ENCODE measurements around the gene AKR1C1.
A peak's percentile ranks its signal among the peaks of the same experiment; 100 is the strongest.

AKR1C1 gene

GRCh38 chr10:4944841-4945240 is 18.4 kb upstream of the AKR1C1 start:
- Histone ChIP-seq H3K4me1 (ENCODE audit: control insufficient read depth, insufficient read depth, low read depth, low read length) (peaks cover 2% of the 10 kb centered on the region), H2BK12ac (ENCODE audit: low read length in 2 of 2) (peak overlapping the region in 1 of 2 experiments; percentile 76), H3K14ac (ENCODE audit: low read length in 2 of 2) (no peak overlapping the region), H3K36me3 (ENCODE audit: control insufficient read depth in 1 of 2, insufficient read depth in 2 of 2, low read depth in 1 of 2, low read length in 2 of 2) (peaks cover 0 to 1% of the 10 kb centered on the region in 2 experiments), H3K4me2 (ENCODE audit: low read length, poor library complexity, severe bottlenecking) (no peak overlapping the region), H3K27ac (ENCODE audit: low read length, poor library complexity, severe bottlenecking) (no peak overlapping the region), H3K9me3 (ENCODE audit: control insufficient read depth, low read length) (no peaks in the 10 kb centered on the region), H2BK120ac (ENCODE audit: low read depth, low read length) (no peak overlapping the region), H2AFZ (ENCODE audit: low read depth, low read length) (no peak overlapping the region), H3K23ac (ENCODE audit: low read length in 2 of 2) (no peak overlapping the region), H2AK5ac (ENCODE audit: low read length, severe bottlenecking) (peak overlapping the region; percentile 97), H3K18ac (ENCODE audit: low read depth in 1 of 2, low read length in 2 of 2) (no peak overlapping the region), H3K27me3 (ENCODE audit: control insufficient read depth in 1 of 2, insufficient read depth in 1 of 2, low read length in 2 of 2) (no peaks in the 10 kb centered on the region), H3K4me3 (ENCODE audit: insufficient read depth in 1 of 2, low read depth in 1 of 2, low read length in 2 of 2) (peak overlapping the region in 1 of 2 experiments; percentile 61), H2BK15ac (ENCODE audit: low read depth, poor library complexity, severe bottlenecking) (no peak overlapping the region), H3K4ac (ENCODE audit: low read depth in 1 of 2, low read length in 2 of 2) (no peak overlapping the region), H4K91ac (ENCODE audit: low read length) (no peak overlapping the region), H4K8ac (ENCODE audit: low read length) (no peak overlapping the region), H2BK5ac (ENCODE audit: low read depth, low read length, poor library complexity, severe bottlenecking) (no peak overlapping the region), H3K79me1 (replicated peaks; ENCODE audit: low read length, poor library complexity, severe bottlenecking) (no peaks in the 10 kb centered on the region), H3K9ac (ENCODE audit: low read length) (peak overlapping the region; percentile 87)
- no peak for DNase-seq
- 100% methylated on average over 1 of the region's 1 CpG for WGBS

- no peaks in the 10 kb centered on the region for H3K27me3 ChIP-seq (ENCODE audit: control insufficient read depth in 1 of 2, insufficient read depth in 1 of 2, low read length in 2 of 2)
- H2BK15ac ChIP-seq (ENCODE audit: low read depth, poor library complexity, severe bottlenecking): peak overlapping the region; percentile 23
- peak overlapping the region; percentile 87 for H3K9ac ChIP-seq (ENCODE audit: low read length)
- DNase-seq: no peak
- no peaks in the 10 kb centered on the region for H3K79me1 ChIP-seq (replicated peaks; ENCODE audit: low read length, poor library complexity, severe bottlenecking)
- H3K4me2 ChIP-seq (ENCODE audit: low read length, poor library complexity, severe bottlenecking): no peak overlapping the region
- peak overlapping the region in 1 of 2 experiments; percentile 61 for H3K4me3 ChIP-seq (ENCODE audit: insufficient read depth in 1 of 2, low read depth in 1 of 2, low read length in 2 of 2)
- H3K4ac ChIP-seq (ENCODE audit: low read depth in 1 of 2, low read length in 2 of 2): no peak overlapping the region
- H4K8ac ChIP-seq (ENCODE audit: low read length): no peak overlapping the region
- peak overlapping the region; percentile 2 for H2BK120ac ChIP-seq (ENCODE audit: low read depth, low read length)
- no peak overlapping the region for H2BK5ac ChIP-seq (ENCODE audit: low read depth, low read length, poor library complexity, severe bottlenecking)
- H3K27ac ChIP-seq (ENCODE audit: low read length, poor library complexity, severe bottlenecking): no peak overlapping the region
- H3K23ac ChIP-seq (ENCODE audit: low read length in 2 of 2): no peak overlapping the region
- H3K14ac ChIP-seq (ENCODE audit: low read length in 2 of 2): no peak overlapping the region
- 100% methylated on average over 2 of the region's 2 CpGs for WGBS
- no peak overlapping the region for H2AFZ ChIP-seq (ENCODE audit: low read depth, low read length)
- peak overlapping the region; percentile 11 to 40 for H3K18ac ChIP-seq (ENCODE audit: low read depth in 1 of 2, low read length in 2 of 2)
- H4K91ac ChIP-seq (ENCODE audit: low read length): peak overlapping the region; percentile 9
- H3K36me3 ChIP-seq (ENCODE audit: control insufficient read depth in 1 of 2, insufficient read depth in 2 of 2, low read depth in 1 of 2, low read length in 2 of 2): peaks cover 0 to 13% of the 10 kb centered on the region in 2 experiments
- peaks cover 2% of the 10 kb centered on the region for H3K4me1 ChIP-seq (ENCODE audit: control insufficient read depth, insufficient read depth, low read depth, low read length)
- peak overlapping the region; percentile 12 to 20 for H2BK12ac ChIP-seq (ENCODE audit: low read length in 2 of 2)
- no peaks in the 10 kb centered on the region for H3K9me3 ChIP-seq (ENCODE audit: control insufficient read depth, low read length)
- peak overlapping the region; percentile 85 for H2AK5ac ChIP-seq (ENCODE audit: low read length, severe bottlenecking)
These were observed 17.2 kb upstream of the AKR1C1 start for GRCh38 chr10:4945766-4946717.

GRCh38 chr10:4947039-4947634 is 16.1 kb upstream of the AKR1C1 start:
- no peak overlapping the region for H2AFZ ChIP-seq (ENCODE audit: low read depth, low read length)
- no peak overlapping the region for H2BK12ac ChIP-seq (ENCODE audit: low read length in 2 of 2)
- H3K4me3 ChIP-seq (ENCODE audit: insufficient read depth in 1 of 2, low read depth in 1 of 2, low read length in 2 of 2): peak overlapping the region in 1 of 2 experiments; percentile 61
- H2AK5ac ChIP-seq (ENCODE audit: low read length, severe bottlenecking): no peak overlapping the region
- H3K23ac ChIP-seq (ENCODE audit: low read length in 2 of 2): no peak overlapping the region
- no peak overlapping the region for H3K4me2 ChIP-seq (ENCODE audit: low read length, poor library complexity, severe bottlenecking)
- H3K4me1 ChIP-seq (ENCODE audit: control insufficient read depth, insufficient read depth, low read depth, low read length): peaks cover 2% of the 10 kb centered on the region
- peak overlapping the region; percentile 76 for H3K27ac ChIP-seq (ENCODE audit: low read length, poor library complexity, severe bottlenecking)
- no peak overlapping the region for H4K91ac ChIP-seq (ENCODE audit: low read length)
- no peak overlapping the region for H2BK120ac ChIP-seq (ENCODE audit: low read depth, low read length)
- H3K14ac ChIP-seq (ENCODE audit: low read length in 2 of 2): no peak overlapping the region
- no peak overlapping the region for H3K4ac ChIP-seq (ENCODE audit: low read depth in 1 of 2, low read length in 2 of 2)
- H4K8ac ChIP-seq (ENCODE audit: low read length): no peak overlapping the region
- H3K79me1 ChIP-seq (replicated peaks; ENCODE audit: low read length, poor library complexity, severe bottlenecking): no peaks in the 10 kb centered on the region
- no peak overlapping the region for H2BK5ac ChIP-seq (ENCODE audit: low read depth, low read length, poor library complexity, severe bottlenecking)
- no peaks in the 10 kb centered on the region for H3K27me3 ChIP-seq (ENCODE audit: control insufficient read depth in 1 of 2, insufficient read depth in 1 of 2, low read length in 2 of 2)
- H3K36me3 ChIP-seq (ENCODE audit: control insufficient read depth in 1 of 2, insufficient read depth in 2 of 2, low read depth in 1 of 2, low read length in 2 of 2): peaks cover 0 to 17% of the 10 kb centered on the region in 2 experiments
- no peak overlapping the region for H2BK15ac ChIP-seq (ENCODE audit: low read depth, poor library complexity, severe bottlenecking)
- no peak overlapping the region for H3K18ac ChIP-seq (ENCODE audit: low read depth in 1 of 2, low read length in 2 of 2)
- peak; percentile 72 for DNase-seq
- no peaks in the 10 kb centered on the region for H3K9me3 ChIP-seq (ENCODE audit: control insufficient read depth, low read length)
- H3K9ac ChIP-seq (ENCODE audit: low read length): peak overlapping the region; percentile 87

Data from mesenchymal stem cell (in vitro differentiated cells and primary cell).